OCI-LY3 (cell line): ENCODE measurements around the gene NHS.

Experiments used
- H2AFZ ChIP-seq: fragments of 200-600, 300-600 bp; shearing (Covaris generic); 2 replicates; pipeline ENCODE4 v1.6.0; 2014; ENCODE audit warnings: antibody characterized with exemption, low read depth, low read length
- H3K27ac ChIP-seq: fragments of 200-600, 300-600 bp; sonication (generic); 2 replicates; pipeline ENCODE4 v1.5.1; 2014; ENCODE audit warnings: mild to moderate bottlenecking, low read length, moderate library complexity, mixed read lengths
- H3K27me3 ChIP-seq: fragments of 200-600, 300-600 bp; sonication (generic); 2 replicates; pipeline ENCODE4 v1.6.1; 2014; ENCODE audit warnings: low read depth, low read length, mixed read lengths
- H3K36me3 ChIP-seq: fragments of 200-600, 300-600 bp; sonication (generic); replicated peaks from 2 replicates; pipeline ENCODE3; 2014; ENCODE audit warnings: low read depth, low read length, mixed read lengths
- H3K4me1 ChIP-seq: fragments of 300-600, 200-600 bp; sonication (generic); 2 replicates; pipeline ENCODE4 v1.6.1; 2014; ENCODE audit warnings: low read length, mixed read lengths
- H3K4me2 ChIP-seq: fragments of 200-600, 300-600 bp; sonication (generic); 2 replicates; pipeline ENCODE4 v1.6.1; 2014; ENCODE audit warnings: low read length, mixed read lengths
- H3K4me3 ChIP-seq: fragments of 300-600, 200-600 bp; sonication (generic); 2 replicates; pipeline ENCODE4 v1.5.1; 2014; ENCODE audit warnings: antibody characterized with exemption, mild to moderate bottlenecking, low read length, moderate library complexity
- H3K79me2 ChIP-seq: fragments of 300-600, 200-600 bp; shearing (Covaris generic); 2 replicates; pipeline ENCODE4 v1.6.1; 2014; ENCODE audit warnings: mild to moderate bottlenecking, low read length, mixed read lengths
- H3K9ac ChIP-seq: fragments of 300-600, 200-600 bp; shearing (Covaris generic); 2 replicates; pipeline ENCODE4 v1.6.0; 2014; ENCODE audit warnings: mild to moderate bottlenecking, low read length, moderate library complexity
- H3K9me3 ChIP-seq: fragments of 200-600, 300-600 bp; shearing (Covaris generic); 2 replicates; pipeline ENCODE4 v1.6.1; 2014; ENCODE audit warnings: low read length, mixed read lengths; ENCODE audit not compliant: insufficient read depth
- H4K20me1 ChIP-seq: fragments of 200-600, 300-600 bp; sonication (generic); 2 replicates; pipeline ENCODE4 v1.6.1; 2016; ENCODE audit warnings: low read length, mixed read lengths; ENCODE audit not compliant: insufficient read depth
- CTCF ChIP-seq: fragments of 200-600, 300-600 bp; sonication (generic); IDR thresholded peaks from 2 replicates; pipeline ENCODE4 v1.5.1; 2014; ENCODE audit warnings: antibody characterized with exemption, low read length, low read depth
- EZH2phosphoT487 ChIP-seq: fragments of 200-600 bp; shearing (Covaris generic); IDR thresholded peaks from 2 replicates; pipeline ENCODE4 v1.6.1; 2018; ENCODE audit warnings: antibody characterized with exemption, mixed run types, low read depth

The NHS gene

GRCh38 chrX:17767734-17768133, 392.7 kb downstream of the NHS start:
- Histone ChIP-seq H3K4me2 (no peak overlapping the region), H3K36me3 (no peaks in the 10 kb centered on the region), H3K9me3 (no peaks in the 10 kb centered on the region), H2AFZ (no peak overlapping the region), H3K27me3 (peaks cover 3% of the 10 kb centered on the region; the same call in 1 of the 2 replicates), H3K9ac (no peak overlapping the region), H3K79me2 (no peaks in the 10 kb centered on the region), H3K27ac (no peak overlapping the region), H3K4me3 (no peak overlapping the region), H3K4me1 (no peaks in the 10 kb centered on the region), H4K20me1 (no peaks in the 10 kb centered on the region)
- no peak for TF ChIP-seq CTCF
- no peak for TF ChIP-seq EZH2phosphoT487

GRCh38 chrX:17768997-17769396, 394.0 kb downstream of the NHS start:
- Histone ChIP-seq H3K4me1 (no peaks in the 10 kb centered on the region), H3K27me3 (peaks cover 3% of the 10 kb centered on the region; the same call in 1 of the 2 replicates), H3K36me3 (no peaks in the 10 kb centered on the region), H3K79me2 (no peaks in the 10 kb centered on the region), H4K20me1 (no peaks in the 10 kb centered on the region), H3K4me3 (no peak overlapping the region), H3K4me2 (no peak overlapping the region), H3K27ac (no peak overlapping the region), H2AFZ (no peak overlapping the region), H3K9ac (no peak overlapping the region), H3K9me3 (no peaks in the 10 kb centered on the region)
- TF ChIP-seq CTCF (no peak), EZH2phosphoT487 (no peak)

GRCh38 chrX:17769701-17770269, 394.8 kb downstream of the NHS start:
- Histone ChIP-seq H3K9me3 (no peaks in the 10 kb centered on the region), H2AFZ (no peak overlapping the region), H3K4me2 (no peak overlapping the region), H3K27me3 (peaks cover 3% of the 10 kb centered on the region; the same call in 1 of the 2 replicates), H3K4me3 (no peak overlapping the region), H3K36me3 (no peaks in the 10 kb centered on the region), H4K20me1 (no peaks in the 10 kb centered on the region), H3K27ac (no peak overlapping the region), H3K9ac (no peak overlapping the region), H3K79me2 (no peaks in the 10 kb centered on the region), H3K4me1 (no peaks in the 10 kb centered on the region)
- TF ChIP-seq EZH2phosphoT487 (no peak), CTCF (no peak)

GRCh38 chrX:17773221-17773876, 398.3 kb downstream of the NHS start:
- Histone ChIP-seq H4K20me1 (no peaks in the 10 kb centered on the region), H3K27me3 (peaks cover 3% of the 10 kb centered on the region; the same call in 1 of the 2 replicates), H3K4me3 (no peak overlapping the region), H3K9ac (no peak overlapping the region), H3K4me2 (no peak overlapping the region), H3K27ac (no peak overlapping the region), H3K36me3 (no peaks in the 10 kb centered on the region), H2AFZ (no peak overlapping the region), H3K9me3 (no peaks in the 10 kb centered on the region), H3K4me1 (no peaks in the 10 kb centered on the region), H3K79me2 (no peaks in the 10 kb centered on the region)
- no peak for TF ChIP-seq EZH2phosphoT487
- TF ChIP-seq CTCF, result no peak
